Tibial nerve (tissue), 4 donors: ENCODE data around the gene GPR171. TPM values are rescaled to one million over a fixed set of nuclear protein-coding genes. Genes with fewer than 3 reads are reported as not detected.

Source experiments
- DNase-seq, 2 donors: peaks; one replicate each; pipeline ENCODE4 v3.0.0-alpha.2; 2019; ENCODE audit warnings: low spot score in 2 of 2
- H3K27ac ChIP-seq, 4 donors: fragments of 200-600 bp; sonication (generic) in 3 of 4; one replicate each; pipeline ENCODE4 v1.5.1; 2017 to 2019; ENCODE audit warnings: mild to moderate bottlenecking in 1 of 4
- H3K27me3 ChIP-seq, 2 donors: fragments of 200-600 bp; sonication (generic) in 1 of 2; one replicate each; pipeline versions ENCODE4 v1.5.1 to v1.6.0; 2017 to 2019
- H3K36me3 ChIP-seq, 3 donors: fragments of 200-600 bp; sonication (generic); one replicate each; pipeline ENCODE4 v1.5.1; 2018 to 2019
- H3K4me1 ChIP-seq, 4 donors: fragments of 200-600 bp; sonication (generic) in 3 of 4; one replicate each; pipeline ENCODE4 v1.5.1; 2017 to 2019
- H3K4me3 ChIP-seq, 4 donors: fragments of 200-600 bp; sonication (generic) in 3 of 4; one replicate each; pipeline ENCODE4 v1.5.1; 2017 to 2019; ENCODE audit warnings: mild to moderate bottlenecking in 1 of 4, moderate library complexity in 1 of 4
- H3K9me3 ChIP-seq, 4 donors: fragments of 200-600 bp; sonication (generic) in 3 of 4; one replicate each; pipeline ENCODE4 v1.5.1; 2017 to 2019
- CTCF ChIP-seq, 5 experiments: fragments of 200-600 bp in 3 of 5; fragments of 450-650 bp in 2 of 5; sonication (generic) in 3 of 5; IDR thresholded peaks; one replicate each; pipeline ENCODE4 v1.5.1; 2016 to 2019; ENCODE audit warnings: antibody characterized with exemption in 5 of 5, mild to moderate bottlenecking in 3 of 5, moderate library complexity in 2 of 5
- EP300 ChIP-seq, 2 donors: sonication (generic); formaldehyde crosslinking; IDR thresholded peaks; one replicate each; pipeline ENCODE4 v1.6.1; 2017; ENCODE audit warnings: antibody characterized with exemption in 2 of 2, mild to moderate bottlenecking in 1 of 2
- POLR2A ChIP-seq, 2 donors: fragments of 450-650 bp; IDR thresholded peaks; one replicate each; pipeline ENCODE4 v1.6.1; 2017; ENCODE audit warnings: antibody characterized with exemption in 2 of 2, mild to moderate bottlenecking in 2 of 2, moderate library complexity in 2 of 2
- WGBS, 2 donors: methylation state at CpG; one replicate each; pipeline ENCODE4 v1.1.5; 2018; 5-methylcytosine and 5-hydroxymethylcytosine counted together
- total RNA-seq, 4 donors: library from RNA; depleted of rRNA; stranded (reverse); fragments of >200 nt; gene quantifications; one replicate each; pipeline ENCODE4 v1.1.0, GENCODE V29; 2016

The GPR171 gene
- total RNA-seq, 4 donors from 2014 or later = 0.84 to 2.7 (median 1.3) TPM; not detected in 1

- Histone ChIP-seq H3K36me3 (peaks cover 0 to 2% (median 0%) of the 10 kb centered on the region in 3 donors), H3K27me3 (no peaks in the 10 kb centered on the region), H3K27ac (no peak overlapping the region), H3K9me3 (no peaks in the 10 kb centered on the region), H3K4me1 (peaks cover 0 to 25% (median 10%) of the 10 kb centered on the region in 4 donors), H3K4me3 (no peak overlapping the region)
- TF ChIP-seq CTCF (IDR thresholded peaks at IDR 0.05) (no peak), EP300 (IDR thresholded peaks at IDR 0.05) (no peak)
- no peak for DNase-seq
- WGBS, 2 donors = 87 to 89% methylated on average over 9 of the region's 9 CpGs
Measured at GRCh38 chr3:151225040-151225975, 22.3 kb upstream of the GPR171 start.

- Histone ChIP-seq H3K27ac (no peak overlapping the region), H3K4me1 (peaks cover 0 to 23% (median 10%) of the 10 kb centered on the region in 4 donors), H3K4me3 (no peak overlapping the region), H3K36me3 (peaks cover 0 to 2% (median 0%) of the 10 kb centered on the region in 3 donors), H3K27me3 (no peaks in the 10 kb centered on the region), H3K9me3 (no peaks in the 10 kb centered on the region)
- DNase-seq = no peak
- WGBS, 2 donors = 88 to 91% methylated on average over 4 of the region's 4 CpGs
- TF ChIP-seq POLR2A (IDR thresholded peaks at IDR 0.05) (no peak), CTCF (IDR thresholded peaks at IDR 0.05) (no peak), EP300 (IDR thresholded peaks at IDR 0.05) (no peak)
Measured at GRCh38 chr3:151224268-151224866, 21.4 kb upstream of the GPR171 start.

GRCh38 chr3:151219056-151219455 lies 16.0 kb upstream of the GPR171 start:
- WGBS, 2 donors = 41 to 48% methylated on average over 1 of the region's 1 CpG
- no peak for DNase-seq
- Histone ChIP-seq H3K9me3 (no peaks in the 10 kb centered on the region), H3K27me3 (no peaks in the 10 kb centered on the region), H3K27ac (no peak overlapping the region), H3K4me1 (peaks cover 0 to 3% (median 0%) of the 10 kb centered on the region in 4 donors), H3K4me3 (no peak overlapping the region), H3K36me3 (peaks cover 0 to 2% (median 0%) of the 10 kb centered on the region in 3 donors)
- TF ChIP-seq CTCF (IDR thresholded peaks at IDR 0.05) (no peak), POLR2A (IDR thresholded peaks at IDR 0.05) (no peak), EP300 (IDR thresholded peaks at IDR 0.05) (no peak)

- TF ChIP-seq EP300 (IDR thresholded peaks at IDR 0.05) (no peak), POLR2A (IDR thresholded peaks at IDR 0.05) (no peak), CTCF (IDR thresholded peaks at IDR 0.05) (no peak)
- Histone ChIP-seq H3K9me3 (no peaks in the 10 kb centered on the region), H3K4me1 (peaks cover 0 to 3% (median 0%) of the 10 kb centered on the region in 4 donors), H3K27ac (no peak overlapping the region), H3K27me3 (no peaks in the 10 kb centered on the region), H3K36me3 (peaks cover 0 to 2% (median 0%) of the 10 kb centered on the region in 3 donors), H3K4me3 (no peak overlapping the region)
- no peak for DNase-seq
- WGBS, 2 donors = 59 to 60% methylated on average over 1 of the region's 1 CpG
Measured at GRCh38 chr3:151218136-151218535, 15.1 kb upstream of the GPR171 start.
